GM12874 (cell line): Measurements from ENCODE around the gene PIGBOS1.

Source experiments
- CTCF ChIP-seq: IDR thresholded peaks from 2 replicates; pipeline ENCODE4 v1.5.1; 2011; ENCODE audit warnings: low read depth, mild to moderate bottlenecking, control low read depth, low read length, moderate library complexity; ENCODE audit not compliant: insufficient read depth

The PIGBOS1 gene

GRCh38 chr15:55290528-55291057, 28.3 kb downstream of the PIGBOS1 start:
- peak; percentile 87 for TF ChIP-seq CTCF

GRCh38 chr15:55289746-55290527, 29.0 kb downstream of the PIGBOS1 start, which contains the start of gene RAB27A:
TSS of gene RAB27A (minus strand) at chr15:55289813. CDS start at chr15:55234934, 54,879 bp downstream.
- no peak for TF ChIP-seq CTCF

GRCh38 chr15:55289011-55289745, 29.7 kb downstream of the PIGBOS1 start:
- no peak for TF ChIP-seq CTCF

- no peak for TF ChIP-seq CTCF
These were observed 30.8 kb downstream of the PIGBOS1 start for GRCh38 chr15:55288006-55288717.

- no peak for TF ChIP-seq CTCF
These were observed 34.5 kb downstream of the PIGBOS1 start for GRCh38 chr15:55284426-55284825.

- no peak for TF ChIP-seq CTCF
These were observed 35.4 kb downstream of the PIGBOS1 start for GRCh38 chr15:55283379-55284147.
